Sigmoid colon (tissue), 7 donors: ENCODE data around the gene TRMT1. TPM values are rescaled to one million over a fixed set of nuclear protein-coding genes. Genes with fewer than 3 reads are reported as not detected.
A peak's percentile ranks its signal among the peaks of the same experiment; 100 is the strongest.

ENCODE experiments used
- DNase-seq: peaks from one replicate; pipeline ENCODE4 v3.0.0-alpha.2; 2019
- H3K27ac ChIP-seq, 4 donors: fragments of 200-600 bp; sonication (generic); one replicate each; pipeline ENCODE4 v1.5.1; 2016 to 2019; ENCODE audit warnings: mild to moderate bottlenecking in 1 of 4
- H3K27me3 ChIP-seq, 3 donors: fragments of 200-600 bp; sonication (generic); one replicate each; pipeline ENCODE4 v1.5.1; 2019; ENCODE audit warnings: mild to moderate bottlenecking in 1 of 3
- H3K36me3 ChIP-seq, 4 donors: fragments of 200-600 bp; sonication (generic); one replicate each; pipeline ENCODE4 v1.5.1; 2016 to 2019
- H3K4me1 ChIP-seq, 4 donors: fragments of 200-600 bp; sonication (generic); one replicate each; pipeline ENCODE4 v1.5.1; 2017 to 2019
- H3K4me3 ChIP-seq, 4 donors: fragments of 200-600 bp; sonication (generic); one replicate each; pipeline ENCODE4 v1.5.1; 2017 to 2019; ENCODE audit warnings: mild to moderate bottlenecking in 2 of 4, moderate library complexity in 1 of 4
- H3K9me3 ChIP-seq, 4 donors: fragments of 200-600 bp in 3 of 4; sonication (generic) in 3 of 4; one replicate each; pipeline versions ENCODE4 v1.5.1 to v1.6.1; 2013 to 2019
- EP300 ChIP-seq, 4 donors: sonication (generic); formaldehyde crosslinking; IDR thresholded peaks; one replicate each; pipeline ENCODE4 v1.6.1; 2017; ENCODE audit warnings: antibody characterized with exemption in 4 of 4
- POLR2A ChIP-seq, 2 donors: fragments of 450-650 bp; IDR thresholded peaks; one replicate each; pipeline ENCODE4 v1.6.1; 2016; ENCODE audit warnings: antibody characterized with exemption in 2 of 2, mild to moderate bottlenecking in 2 of 2, moderate library complexity in 2 of 2
- POLR2AphosphoS5 ChIP-seq, 4 donors: sonication (generic); formaldehyde crosslinking; IDR thresholded peaks; one replicate each; pipeline ENCODE4 v1.6.1; 2017; ENCODE audit warnings: antibody characterized with exemption in 4 of 4
- WGBS, 2 donors: extraction: QIAGEN DNeasy Blood & Tissue Kit; methylation state at CpG; one replicate each; pipeline ENCODE4 v1.1.7; 2013; 5-methylcytosine and 5-hydroxymethylcytosine counted together
- intact Hi-C: fragments of 100-400 bp; cut with DNase I; formaldehyde crosslinking; loops from one replicate; pipeline ENCODE4 v1.15.1; 2023
- polyA plus RNA-seq, 3 donors: library from polyadenylated mRNA; stranded (reverse); fragments of 200-250 nt; gene quantifications; one replicate each; pipeline ENCODE4 v1.2.3, GENCODE V29; 2013
- total RNA-seq, 4 donors: library from RNA; depleted of rRNA; stranded (reverse); fragments of >200 nt; gene quantifications; one replicate each; pipeline ENCODE4 v1.1.0, GENCODE V29; 2016
- TF ChIP-seq, protein P1 (sequence below), 4 experiments: fragments of 450-650 bp in 3 of 4; fragments of 200-600 bp in 1 of 4; IDR thresholded peaks; one replicate each; pipeline ENCODE4 v1.5.1; 2016 to 2019; ENCODE audit warnings: antibody characterized with exemption in 4 of 4, mild to moderate bottlenecking in 3 of 4, moderate library complexity in 2 of 4
- donor health status: healthy with polysubstance abuse.
- donor health status: Bipolar disorder and iron deficiency.
- donor health status: healthy.

Gene TRMT1
- total and polyA plus RNA-seq, 7 donors = 6.7 to 48.6 (median 19.3) TPM

DNA sequence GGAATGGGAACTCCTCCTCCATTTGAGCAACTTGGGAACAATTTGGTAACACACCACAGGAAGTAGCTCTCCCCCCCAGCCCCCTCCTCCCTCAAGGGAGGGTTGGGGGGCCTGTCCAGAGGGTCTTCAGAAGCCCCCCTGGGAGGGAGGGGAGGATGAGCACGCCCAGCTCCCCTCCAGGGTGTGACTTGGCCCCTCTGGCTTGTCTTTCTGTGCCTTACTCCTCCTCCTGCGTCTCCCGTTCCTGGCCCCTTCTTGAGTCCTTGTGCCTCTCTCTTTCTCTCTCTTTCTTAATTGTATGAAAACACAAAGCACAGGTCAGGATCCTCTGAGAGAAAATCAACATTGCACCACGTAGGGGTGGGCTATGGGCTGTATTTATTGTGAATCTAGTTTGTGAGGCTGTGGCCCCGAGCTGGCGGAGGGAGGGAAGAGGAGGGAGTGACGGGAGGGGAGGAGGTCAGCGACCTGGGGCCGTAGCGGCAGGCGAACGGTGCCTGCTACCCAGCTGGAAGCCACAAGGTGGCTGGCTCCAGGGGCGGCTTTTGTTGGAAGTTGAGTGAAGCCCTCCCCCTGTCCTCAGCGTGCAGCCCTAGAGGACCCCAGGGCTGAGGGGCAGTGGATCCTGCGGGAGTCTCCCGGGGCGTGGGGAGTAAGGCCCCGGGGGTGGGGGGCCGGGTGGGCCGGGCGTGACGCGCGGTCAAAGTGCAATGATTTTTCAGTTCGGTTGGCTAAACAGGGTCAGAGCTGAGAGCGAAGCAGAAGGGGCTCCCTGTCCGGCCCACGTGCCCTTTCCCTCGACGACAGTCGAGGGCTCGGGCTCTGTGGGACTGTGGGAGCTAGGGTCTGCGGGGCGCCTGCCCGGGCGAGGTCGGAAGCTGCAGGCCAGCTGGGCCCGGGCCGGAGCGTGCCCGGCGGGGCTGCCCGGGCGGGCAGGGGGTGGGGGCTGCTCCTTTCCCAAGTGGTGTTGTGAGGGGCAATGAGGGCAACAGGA lies 20.3 kb downstream of the TRMT1 start:
- intact Hi-C loops = no loop called here
- no peak for TF ChIP-seq EP300 (IDR thresholded peaks at IDR 0.05)
- TF ChIP-seq, protein P1, sequence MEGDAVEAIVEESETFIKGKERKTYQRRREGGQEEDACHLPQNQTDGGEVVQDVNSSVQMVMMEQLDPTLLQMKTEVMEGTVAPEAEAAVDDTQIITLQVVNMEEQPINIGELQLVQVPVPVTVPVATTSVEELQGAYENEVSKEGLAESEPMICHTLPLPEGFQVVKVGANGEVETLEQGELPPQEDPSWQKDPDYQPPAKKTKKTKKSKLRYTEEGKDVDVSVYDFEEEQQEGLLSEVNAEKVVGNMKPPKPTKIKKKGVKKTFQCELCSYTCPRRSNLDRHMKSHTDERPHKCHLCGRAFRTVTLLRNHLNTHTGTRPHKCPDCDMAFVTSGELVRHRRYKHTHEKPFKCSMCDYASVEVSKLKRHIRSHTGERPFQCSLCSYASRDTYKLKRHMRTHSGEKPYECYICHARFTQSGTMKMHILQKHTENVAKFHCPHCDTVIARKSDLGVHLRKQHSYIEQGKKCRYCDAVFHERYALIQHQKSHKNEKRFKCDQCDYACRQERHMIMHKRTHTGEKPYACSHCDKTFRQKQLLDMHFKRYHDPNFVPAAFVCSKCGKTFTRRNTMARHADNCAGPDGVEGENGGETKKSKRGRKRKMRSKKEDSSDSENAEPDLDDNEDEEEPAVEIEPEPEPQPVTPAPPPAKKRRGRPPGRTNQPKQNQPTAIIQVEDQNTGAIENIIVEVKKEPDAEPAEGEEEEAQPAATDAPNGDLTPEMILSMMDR (IDR thresholded peaks at IDR 0.05) = peak in 2 of 4 experiments; percentile 18 to 25
- H3K27me3 ChIP-seq = no peaks in the 10 kb centered on the region
- peak; percentile 77 for DNase-seq
- peaks cover 0 to 15% (median 5%) of the 10 kb centered on the region in 4 donors for H3K36me3 ChIP-seq
- 33 to 74% methylated on average over 44 of the region's 44 CpGs for WGBS, 2 donors
- peaks cover 0 to 90% (median 79%) of the 10 kb centered on the region in 4 donors for H3K4me1 ChIP-seq
- H3K4me3 ChIP-seq = peak overlapping the region in 3 of 4 donors; percentile 14 to 50 (median 17)
- peak overlapping the region; percentile 81 to 95 (median 86) for H3K27ac ChIP-seq
- no peaks in the 10 kb centered on the region for H3K9me3 ChIP-seq

DNA sequence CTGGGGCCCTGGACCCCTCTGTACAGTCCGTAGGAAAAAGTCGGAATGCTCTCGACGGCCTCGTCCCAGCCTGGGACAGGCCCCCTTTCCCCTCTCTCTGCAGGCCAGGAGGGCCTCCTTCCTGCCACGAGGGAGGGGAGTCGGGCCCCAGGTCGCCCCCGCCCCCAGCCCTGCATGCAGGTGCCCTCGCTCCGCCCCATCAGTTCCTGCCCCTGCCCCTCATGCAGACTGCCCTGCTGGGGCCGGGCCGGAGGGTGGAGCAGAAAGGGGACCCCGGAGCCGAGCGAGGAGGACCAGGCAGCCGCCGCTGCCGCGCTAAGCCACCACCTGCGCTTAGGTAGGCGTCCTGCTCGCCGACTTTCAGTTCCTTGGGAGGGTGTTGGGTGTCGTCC lies 21.2 kb downstream of the TRMT1 start:
- H3K9me3 ChIP-seq = no peaks in the 10 kb centered on the region
- 46 to 80% methylated on average over 25 of the region's 25 CpGs for WGBS, 2 donors
- peaks cover 0 to 92% (median 84%) of the 10 kb centered on the region in 4 donors for H3K4me1 ChIP-seq

DNA sequence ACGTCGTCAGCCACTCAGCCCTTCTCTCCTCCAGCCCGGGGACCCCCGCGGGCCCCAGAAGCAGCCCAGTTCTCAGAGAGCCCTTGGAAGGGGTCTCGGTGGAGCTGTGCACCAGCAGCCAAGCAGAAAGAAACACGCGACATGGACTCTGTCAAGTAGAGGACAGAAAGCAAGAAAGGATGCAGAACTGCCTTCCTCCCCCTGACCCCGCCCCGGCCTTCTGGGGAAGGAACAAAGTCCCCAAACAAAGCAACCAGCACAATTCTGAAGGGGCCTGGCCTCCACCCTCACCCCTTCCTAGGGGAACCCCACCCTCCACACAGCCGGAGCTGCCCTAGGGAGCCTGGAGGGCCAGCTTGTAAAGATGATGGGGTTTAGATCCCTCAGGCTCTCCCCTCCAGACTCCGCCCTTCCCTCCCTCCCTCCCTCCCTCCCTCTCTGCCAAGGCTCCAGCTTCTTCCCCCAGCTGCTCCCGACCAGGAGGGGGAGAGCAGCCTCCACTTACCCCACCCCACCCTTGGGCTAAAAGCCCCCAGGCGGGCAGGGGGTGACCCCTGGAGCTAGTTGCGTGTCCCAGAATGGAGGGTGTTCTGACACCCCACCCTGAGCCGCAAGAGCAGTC lies 21.7 kb downstream of the TRMT1 start:
- H3K27me3 ChIP-seq = no peaks in the 10 kb centered on the region
- H3K9me3 ChIP-seq = no peaks in the 10 kb centered on the region
- peak overlapping the region in 1 of 4 donors; percentile 50 for H3K4me3 ChIP-seq
- intact Hi-C loops = loop anchor here (1.0 kb wide), 1 partner anchor 117 kb away; no protein-coding TSS in a partner anchor
- H3K4me1 ChIP-seq = peaks cover 0 to 95% (median 89%) of the 10 kb centered on the region in 4 donors
- DNase-seq = no peak
- peaks cover 0 to 24% (median 5%) of the 10 kb centered on the region in 4 donors for H3K36me3 ChIP-seq
- 42 to 64% methylated on average over 16 of the region's 16 CpGs for WGBS, 2 donors
- no peak for TF ChIP-seq POLR2A (IDR thresholded peaks at IDR 0.05)
- TF ChIP-seq, protein P1 (IDR thresholded peaks at IDR 0.05) = no peak
- TF ChIP-seq POLR2AphosphoS5 (IDR thresholded peaks at IDR 0.05) = no peak
- peak overlapping the region; percentile 81 to 95 (median 86) for H3K27ac ChIP-seq

More for the DNA sequence above, 21.2 kb downstream of the TRMT1 start:
- DNase-seq = no peak
- Histone ChIP-seq H3K27me3 (no peaks in the 10 kb centered on the region), H3K27ac (peak overlapping the region; percentile 81 to 95 (median 86)), H3K4me3 (peak overlapping the region in 3 of 4 donors; percentile 14 to 50 (median 17)), H3K36me3 (peaks cover 0 to 19% (median 5%) of the 10 kb centered on the region in 4 donors)
- intact Hi-C loops = no loop called here
- TF ChIP-seq POLR2AphosphoS5 (IDR thresholded peaks at IDR 0.05) (peak in 1 of 4 donors; percentile 4), EP300 (IDR thresholded peaks at IDR 0.05) (no peak), POLR2A (IDR thresholded peaks at IDR 0.05) (no peak)
- TF ChIP-seq, protein P1 (IDR thresholded peaks at IDR 0.05) = no peak

DNA sequence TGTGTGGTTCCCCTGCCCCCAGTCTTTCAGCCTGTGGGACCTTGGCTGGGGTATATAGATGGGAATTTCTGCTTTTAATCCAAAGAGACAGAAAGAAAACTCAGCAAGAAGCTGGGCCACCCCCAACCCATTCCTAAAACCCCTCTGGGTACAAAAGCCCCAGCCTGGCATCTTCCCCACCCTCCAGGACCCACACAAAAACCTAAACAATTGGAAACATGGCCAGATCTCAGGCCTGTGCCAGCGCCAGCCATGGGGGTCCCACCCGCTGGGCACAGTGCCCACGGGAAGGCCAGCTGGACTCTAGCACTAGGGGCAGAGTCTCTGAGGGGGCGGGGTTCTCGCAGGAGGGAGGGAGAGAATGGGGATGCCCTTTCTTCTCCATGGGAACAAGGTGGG lies 22.4 kb downstream of the TRMT1 start:
- Histone ChIP-seq H3K4me1 (peaks cover 0 to 95% (median 88%) of the 10 kb centered on the region in 4 donors), H3K4me3 (no peak overlapping the region), H3K36me3 (peaks cover 0 to 25% (median 5%) of the 10 kb centered on the region in 4 donors), H3K27me3 (no peaks in the 10 kb centered on the region), H3K9me3 (no peaks in the 10 kb centered on the region), H3K27ac (peak overlapping the region; percentile 81 to 95 (median 86))
- WGBS, 2 donors = 29 to 56% methylated on average over 5 of the region's 5 CpGs
- DNase-seq = peak; percentile 75
- no peak for TF ChIP-seq POLR2A (IDR thresholded peaks at IDR 0.05)
- TF ChIP-seq, protein P1 (IDR thresholded peaks at IDR 0.05) = peak in 1 of 4 experiments; percentile 16
- intact Hi-C loops = loop anchor here (1.0 kb wide), 1 partner anchor 116 kb away; no protein-coding TSS in a partner anchor
